ENCODE measurements around the gene TYROBP.
"Not testable (repeated sequence)": the region's sequence is repeated elsewhere in the genome, so short reads cannot be mapped to it uniquely, and the experiment has no call there.

TYROBP gene

GRCh38 chr19:35911173-35911572 is 3.1 kb upstream of the TYROBP start:
- no peaks in the 10 kb centered on the region for H3K9me3 ChIP-seq (ENCODE audit: insufficient read depth, low read depth, low read length)
- H2AFZ ChIP-seq (ENCODE audit: low read length): no peak overlapping the region
- no peaks in the 10 kb centered on the region for H3K36me3 ChIP-seq (ENCODE audit: insufficient read depth, low read length)
- H3K4me1 ChIP-seq (ENCODE audit: insufficient read depth, low read length, poor library complexity, severe bottlenecking): peaks cover 4% of the 10 kb centered on the region
- no peak overlapping the region for H3K9ac ChIP-seq (ENCODE audit: low read depth, low read length, poor library complexity, severe bottlenecking)
- H3K27me3 ChIP-seq (ENCODE audit: insufficient read depth, low read length, poor library complexity, severe bottlenecking): no peaks in the 10 kb centered on the region
- H3K4me2 ChIP-seq (ENCODE audit: low read depth, low read length, poor library complexity, severe bottlenecking): no peak overlapping the region
- no peaks in the 10 kb centered on the region for H4K20me1 ChIP-seq (ENCODE audit: insufficient read depth, low read length, poor library complexity, severe bottlenecking)
- no peak for TF ChIP-seq EZH2phosphoT487 (IDR thresholded peaks at IDR 0.05; ENCODE audit: borderline replicate concordance)
- TF ChIP-seq CTCF (conservative IDR thresholded peaks at IDR 0.05; ENCODE audit: low read length): peak; percentile 48
- H3K79me2 ChIP-seq (ENCODE audit: insufficient read depth, low read length): no peaks in the 10 kb centered on the region
- no peak overlapping the region for H3K4me3 ChIP-seq (ENCODE audit: low read length, poor library complexity, severe bottlenecking)
- H3F3A ChIP-seq (ENCODE audit: low read depth): no peaks in the 10 kb centered on the region
- no peaks in the 10 kb centered on the region for H3K9me2 ChIP-seq (replicated peaks; ENCODE audit: low read depth, low read length)

GRCh38 chr19:35910355-35910754 is 2.3 kb upstream of the TYROBP start:
- not testable (repeated sequence) for H3K9me3 ChIP-seq (ENCODE audit: insufficient read depth, low read depth, low read length); H3K36me3 ChIP-seq (ENCODE audit: insufficient read depth, low read length); H4K20me1 ChIP-seq (ENCODE audit: insufficient read depth, low read length, poor library complexity, severe bottlenecking); H3K4me3 ChIP-seq (ENCODE audit: low read length, poor library complexity, severe bottlenecking); H2AFZ ChIP-seq (ENCODE audit: low read length); H3K27me3 ChIP-seq (ENCODE audit: insufficient read depth, low read length, poor library complexity, severe bottlenecking); H3F3A ChIP-seq (ENCODE audit: low read depth); H3K4me2 ChIP-seq (ENCODE audit: low read depth, low read length, poor library complexity, severe bottlenecking); H3K79me2 ChIP-seq (ENCODE audit: insufficient read depth, low read length); H3K9ac ChIP-seq (ENCODE audit: low read depth, low read length, poor library complexity, severe bottlenecking); H3K4me1 ChIP-seq (ENCODE audit: insufficient read depth, low read length, poor library complexity, severe bottlenecking); H3K9me2 ChIP-seq (replicated peaks; ENCODE audit: low read depth, low read length)

GRCh38 chr19:35909684-35910035 is 1.6 kb upstream of the TYROBP start:
- H3K36me3 ChIP-seq (ENCODE audit: insufficient read depth, low read length): no peaks in the 10 kb centered on the region
- no peaks in the 10 kb centered on the region for H3K79me2 ChIP-seq (ENCODE audit: insufficient read depth, low read length)
- H2AFZ ChIP-seq (ENCODE audit: low read length): no peak overlapping the region; the same call in 1 of the 2 replicates
- H3K27me3 ChIP-seq (ENCODE audit: insufficient read depth, low read length, poor library complexity, severe bottlenecking): no peaks in the 10 kb centered on the region
- no peak for TF ChIP-seq CTCF (conservative IDR thresholded peaks at IDR 0.05; ENCODE audit: low read length)
- no peak for TF ChIP-seq EZH2phosphoT487 (IDR thresholded peaks at IDR 0.05; ENCODE audit: borderline replicate concordance)
- H3K9me3 ChIP-seq (ENCODE audit: insufficient read depth, low read depth, low read length): no peaks in the 10 kb centered on the region
- no peaks in the 10 kb centered on the region for H4K20me1 ChIP-seq (ENCODE audit: insufficient read depth, low read length, poor library complexity, severe bottlenecking)
- peaks cover 10% of the 10 kb centered on the region for H3K4me1 ChIP-seq (ENCODE audit: insufficient read depth, low read length, poor library complexity, severe bottlenecking)
- no peak overlapping the region for H3K9ac ChIP-seq (ENCODE audit: low read depth, low read length, poor library complexity, severe bottlenecking)
- H3K9me2 ChIP-seq (replicated peaks; ENCODE audit: low read depth, low read length): no peaks in the 10 kb centered on the region
- H3K4me2 ChIP-seq (ENCODE audit: low read depth, low read length, poor library complexity, severe bottlenecking): no peak overlapping the region
- no peaks in the 10 kb centered on the region for H3F3A ChIP-seq (ENCODE audit: low read depth)
- H3K4me3 ChIP-seq (ENCODE audit: low read length, poor library complexity, severe bottlenecking): no peak overlapping the region

- H3K9me2 ChIP-seq (replicated peaks; ENCODE audit: low read depth, low read length): no peaks in the 10 kb centered on the region
- H4K20me1 ChIP-seq (ENCODE audit: insufficient read depth, low read length, poor library complexity, severe bottlenecking): no peaks in the 10 kb centered on the region
- H3K4me3 ChIP-seq (ENCODE audit: low read length, poor library complexity, severe bottlenecking): no peak overlapping the region
- no peaks in the 10 kb centered on the region for H3K9me3 ChIP-seq (ENCODE audit: insufficient read depth, low read depth, low read length)
- H3K4me2 ChIP-seq (ENCODE audit: low read depth, low read length, poor library complexity, severe bottlenecking): no peak overlapping the region
- no peaks in the 10 kb centered on the region for H3K36me3 ChIP-seq (ENCODE audit: insufficient read depth, low read length)
- H3K9ac ChIP-seq (ENCODE audit: low read depth, low read length, poor library complexity, severe bottlenecking): no peak overlapping the region
- H3K27me3 ChIP-seq (ENCODE audit: insufficient read depth, low read length, poor library complexity, severe bottlenecking): no peaks in the 10 kb centered on the region
- peaks cover 14% of the 10 kb centered on the region for H3K4me1 ChIP-seq (ENCODE audit: insufficient read depth, low read length, poor library complexity, severe bottlenecking)
- no peaks in the 10 kb centered on the region for H3K79me2 ChIP-seq (ENCODE audit: insufficient read depth, low read length)
- no peak overlapping the region; the same call in 1 of the 2 replicates for H2AFZ ChIP-seq (ENCODE audit: low read length)
- no peak for TF ChIP-seq CTCF (conservative IDR thresholded peaks at IDR 0.05; ENCODE audit: low read length)
- TF ChIP-seq EZH2phosphoT487 (IDR thresholded peaks at IDR 0.05; ENCODE audit: borderline replicate concordance): no peak
- no peaks in the 10 kb centered on the region for H3F3A ChIP-seq (ENCODE audit: low read depth)
Measured at GRCh38 chr19:35908973-35909683, 1.0 kb upstream of the TYROBP start.

All from Loucy (cell line).